Peyer's patch (tissue), 4 donors: ENCODE results near the gene NEU2. TPM values are rescaled to one million over a fixed set of nuclear protein-coding genes. Genes with fewer than 3 reads are reported as not detected.

Experiments
- DNase-seq, 3 donors: peaks; one replicate each; pipeline ENCODE4 v3.0.0-alpha.2; 2017 to 2019
- H3K27ac ChIP-seq, 4 donors: fragments of 200-600 bp; sonication (generic); one replicate each; pipeline ENCODE4 v1.5.1; 2016 to 2019
- H3K27me3 ChIP-seq, 2 donors: fragments of 200-600 bp; sonication (generic); one replicate each; pipeline ENCODE4 v1.5.1; 2019
- H3K36me3 ChIP-seq, 3 donors: fragments of 200-600 bp; sonication (generic); one replicate each; pipeline ENCODE4 v1.5.1; 2016 to 2019
- H3K4me1 ChIP-seq, 4 donors: fragments of 200-600 bp; sonication (generic); one replicate each; pipeline ENCODE4 v1.5.1; 2016 to 2019
- H3K4me3 ChIP-seq, 4 donors: fragments of 200-600 bp; sonication (generic); 1 replicate in 3 of 4; 2 replicates in 1 of 4; pipeline ENCODE4 v1.5.1; 2016 to 2019; ENCODE audit warnings: mild to moderate bottlenecking in 1 of 4
- H3K9me3 ChIP-seq, 4 donors: fragments of 200-600 bp; sonication (generic); one replicate each; pipeline ENCODE4 v1.5.1; 2016 to 2019; ENCODE audit warnings: mild to moderate bottlenecking in 1 of 4
- CTCF ChIP-seq, 6 experiments: fragments of 450-650 bp in 4 of 6; fragments of 200-600 bp in 2 of 6; sonication (generic) in 1 of 6; IDR thresholded peaks; one replicate each; pipeline ENCODE4 v1.5.1; 2017 to 2019; ENCODE audit warnings: antibody characterized with exemption in 6 of 6, mild to moderate bottlenecking in 3 of 6, moderate library complexity in 1 of 6
- POLR2A ChIP-seq, 2 donors: fragments of 450-650 bp; IDR thresholded peaks; one replicate each; pipeline ENCODE4 v1.5.1; 2017; ENCODE audit warnings: antibody characterized with exemption in 2 of 2, mild to moderate bottlenecking in 2 of 2, moderate library complexity in 2 of 2
- total RNA-seq, 4 donors: library from RNA; depleted of rRNA; stranded (reverse); fragments of >200 nt; gene quantifications; one replicate each; pipeline ENCODE4 v1.1.0, GENCODE V29; 2016

NEU2 gene
- total RNA-seq, 4 donors from 2014 or later: not detected

- no peak overlapping the region for H3K4me3 ChIP-seq
- peak in 1 of 3 donors; percentile 27 for DNase-seq
- H3K27me3 ChIP-seq: no peaks in the 10 kb centered on the region
- no peaks in the 10 kb centered on the region for H3K36me3 ChIP-seq
- no peak overlapping the region for H3K27ac ChIP-seq
- no peaks in the 10 kb centered on the region for H3K9me3 ChIP-seq
- TF ChIP-seq CTCF (IDR thresholded peaks at IDR 0.05): no peak
- TF ChIP-seq POLR2A (IDR thresholded peaks at IDR 0.05): no peak
- H3K4me1 ChIP-seq: no peaks in the 10 kb centered on the region
Observed at GRCh38 chr2:233000886-233001750, 31.4 kb upstream of the NEU2 start.

- H3K4me1 ChIP-seq: no peaks in the 10 kb centered on the region
- H3K27me3 ChIP-seq: no peaks in the 10 kb centered on the region
- DNase-seq: no peak
- no peak overlapping the region for H3K4me3 ChIP-seq
- peaks cover 0 to 4% (median 0%) of the 10 kb centered on the region in 3 donors for H3K36me3 ChIP-seq
- TF ChIP-seq POLR2A (IDR thresholded peaks at IDR 0.05) (no peak), CTCF (IDR thresholded peaks at IDR 0.05) (no peak)
- H3K27ac ChIP-seq: no peak overlapping the region
- H3K9me3 ChIP-seq: no peaks in the 10 kb centered on the region
Observed at GRCh38 chr2:233002829-233003657, 29.4 kb upstream of the NEU2 start.

DNA sequence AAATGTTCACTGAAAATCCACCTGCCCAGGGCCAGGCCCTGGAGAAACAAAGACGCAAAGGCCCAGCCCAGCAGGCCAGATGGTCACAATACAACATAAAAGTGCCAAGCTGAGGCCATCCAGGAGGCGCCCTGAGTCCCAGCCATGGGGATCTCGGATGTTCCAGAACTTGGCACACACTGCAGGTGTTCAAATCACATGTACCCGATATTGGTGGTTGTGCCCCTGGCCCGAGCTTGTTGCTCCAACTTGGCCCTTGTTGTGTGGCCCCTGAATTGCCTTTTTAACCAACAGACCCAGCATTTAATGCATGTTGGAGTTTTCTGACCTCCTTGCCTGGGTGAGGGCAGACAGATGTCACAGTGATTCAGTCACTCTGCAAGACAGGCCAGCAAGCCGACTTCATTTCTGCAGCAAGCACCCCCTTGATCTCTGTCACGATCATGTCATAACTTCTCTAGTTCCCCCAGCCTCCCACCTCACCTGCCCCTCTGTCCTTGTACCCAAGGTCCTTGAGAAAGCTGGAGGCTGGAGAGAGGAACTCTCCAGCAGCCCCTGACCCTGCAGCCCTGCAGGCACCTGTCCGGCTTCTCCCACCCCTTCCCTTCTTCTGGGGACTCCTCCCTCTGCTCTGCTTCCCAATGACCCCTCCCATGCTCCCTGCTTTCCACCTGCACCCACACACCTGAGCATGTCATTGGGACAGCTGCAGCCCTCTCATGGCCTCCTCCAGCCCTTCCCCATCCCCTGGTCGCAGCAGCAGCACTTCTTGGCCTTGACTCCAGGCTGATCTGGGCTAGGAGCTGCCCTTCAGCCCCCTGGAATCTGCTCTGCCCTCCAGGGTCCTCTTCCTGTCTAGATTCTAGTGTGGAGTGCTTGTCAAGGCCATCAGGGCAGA is 28.6 kb upstream of the NEU2 start:
- H3K27ac ChIP-seq: no peak overlapping the region
- no peaks in the 10 kb centered on the region for H3K9me3 ChIP-seq
- H3K4me3 ChIP-seq: no peak overlapping the region
- DNase-seq: peak in 1 of 3 donors; percentile 38
- H3K4me1 ChIP-seq: no peaks in the 10 kb centered on the region
- H3K27me3 ChIP-seq: no peaks in the 10 kb centered on the region
- peaks cover 0 to 4% (median 0%) of the 10 kb centered on the region in 3 donors for H3K36me3 ChIP-seq
- no peak for TF ChIP-seq POLR2A (IDR thresholded peaks at IDR 0.05)

DNA sequence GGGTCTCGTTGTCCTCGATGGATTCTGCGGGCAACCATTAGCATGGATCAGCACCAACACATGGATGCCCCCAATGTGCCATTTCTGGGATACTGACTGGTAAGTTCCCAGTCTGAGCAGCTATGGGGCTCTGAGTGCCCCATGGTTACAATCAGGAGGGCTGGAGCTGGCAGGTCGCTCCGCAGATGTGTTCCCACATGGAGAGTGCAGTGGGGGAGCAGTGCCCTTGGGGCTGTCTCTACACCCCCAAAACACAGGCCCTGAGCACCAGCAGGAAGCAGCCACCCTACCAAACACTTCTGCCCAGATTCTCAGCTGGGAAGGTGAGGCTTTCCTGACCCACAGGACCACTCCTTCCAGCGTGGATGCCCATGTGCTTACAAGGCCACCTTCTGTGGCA is 27.4 kb upstream of the NEU2 start:
- peaks cover 0 to 4% (median 0%) of the 10 kb centered on the region in 3 donors for H3K36me3 ChIP-seq
- H3K27ac ChIP-seq: no peak overlapping the region
- H3K4me1 ChIP-seq: no peaks in the 10 kb centered on the region
- TF ChIP-seq POLR2A (IDR thresholded peaks at IDR 0.05): no peak
- TF ChIP-seq CTCF (IDR thresholded peaks at IDR 0.05): no peak
- DNase-seq: peak in 1 of 3 donors; percentile 25
- no peaks in the 10 kb centered on the region for H3K27me3 ChIP-seq
- H3K9me3 ChIP-seq: no peaks in the 10 kb centered on the region
- H3K4me3 ChIP-seq: no peak overlapping the region

- H3K9me3 ChIP-seq: no peaks in the 10 kb centered on the region
- H3K4me1 ChIP-seq: peaks cover 0 to 4% (median 0%) of the 10 kb centered on the region in 4 donors
- no peak overlapping the region for H3K4me3 ChIP-seq
- no peak for DNase-seq
- no peaks in the 10 kb centered on the region for H3K27me3 ChIP-seq
- no peak for TF ChIP-seq CTCF (IDR thresholded peaks at IDR 0.05)
- TF ChIP-seq POLR2A (IDR thresholded peaks at IDR 0.05): no peak
- peaks cover 0 to 4% (median 0%) of the 10 kb centered on the region in 3 donors for H3K36me3 ChIP-seq
- H3K27ac ChIP-seq: no peak overlapping the region
Observed at GRCh38 chr2:233006648-233007047, 25.8 kb upstream of the NEU2 start.
